ENCODE measurements around the gene HSD17B8. TPM values are rescaled to one million over a fixed set of nuclear protein-coding genes. Genes with fewer than 3 reads are reported as not detected.
A peak's percentile ranks its signal among the peaks of the same experiment; 100 is the strongest.

The HSD17B8 gene
- total RNA-seq, 1 donor from 2014 or later: 9.7 TPM

GRCh38 chr6:33248932-33249731 is 44.7 kb downstream of the HSD17B8 start:
- peak; percentile 99 for DNase-seq

- peak; percentile 50 for DNase-seq
Observed at GRCh38 chr6:33249732-33250630, 45.5 kb downstream of the HSD17B8 start.

DNA sequence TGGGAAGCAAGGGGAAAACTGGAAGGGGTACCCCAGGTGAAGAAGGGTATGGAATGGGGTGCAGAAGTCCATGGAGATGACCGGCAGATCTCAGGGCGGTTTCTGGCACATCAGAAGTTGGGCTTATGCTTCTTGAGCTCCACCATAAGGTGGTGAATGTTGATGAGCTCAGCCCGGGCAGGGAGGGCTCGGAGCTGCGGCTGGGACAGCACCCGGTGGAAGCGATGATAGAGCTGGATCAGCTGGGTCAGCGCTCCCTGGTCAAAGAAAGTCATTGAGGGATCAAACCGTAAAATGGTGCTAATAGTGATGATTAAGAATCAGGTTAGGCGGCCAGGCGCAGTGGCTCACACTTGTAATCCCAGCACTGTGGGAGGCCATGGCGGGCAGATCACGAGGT is 46.3 kb downstream of the HSD17B8 start:
- no peak for DNase-seq

- DNase-seq: no peak
Observed at GRCh38 chr6:33251395-33252012, 47.0 kb downstream of the HSD17B8 start.

DNA sequence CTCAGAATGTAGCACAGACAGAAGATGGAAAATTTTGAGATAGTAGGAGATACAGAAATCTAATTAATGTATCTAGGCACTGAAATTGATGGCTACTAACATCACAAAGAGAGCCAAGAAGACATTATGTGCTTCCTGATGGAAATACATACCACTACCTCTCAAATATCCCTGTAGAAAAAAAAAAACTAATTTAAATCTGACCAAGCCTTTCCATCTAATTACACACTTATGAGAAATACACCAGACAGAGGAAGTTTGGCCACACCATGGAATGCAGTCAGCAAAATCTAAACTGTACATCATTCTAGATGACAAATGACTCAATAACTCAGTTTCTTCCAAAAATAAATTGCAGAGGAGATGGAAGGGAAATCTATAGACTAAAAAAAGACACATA is 48.3 kb downstream of the HSD17B8 start:
- no peak for DNase-seq

- no peak for DNase-seq
Observed at GRCh38 chr6:33254591-33254990, 50.1 kb downstream of the HSD17B8 start.

Other genes starting within 250 kb of the HSD17B8 start
- gene BRD2, start 236.1 kb upstream of the HSD17B8 start, total RNA-seq: 60.2 and 86.7 TPM in 2 replicates
- not detected in 2 replicates for gene HLA-DOA, start 195.1 kb upstream of the HSD17B8 start, total RNA-seq
- gene HLA-DPA1, start 131.0 kb upstream of the HSD17B8 start, total RNA-seq: 0.34 and 17.4 TPM in 2 replicates
- 1.4 and 22.4 TPM in 2 replicates for gene HLA-DPB1, start 128.7 kb upstream of the HSD17B8 start, total RNA-seq
- gene COL11A2, start 12.2 kb upstream of the HSD17B8 start, total RNA-seq: 0.28 and 0.34 TPM in 2 replicates
- 26.6 and 27.9 TPM in 2 replicates for gene RXRB, start 4.0 kb upstream of the HSD17B8 start, total RNA-seq
- gene SLC39A7, start 3.8 kb upstream of the HSD17B8 start, total RNA-seq: 93.6 and 99.4 TPM in 2 replicates
- gene RING1, start 3.8 kb downstream of the HSD17B8 start, total RNA-seq: 22.6 and 29.0 TPM in 2 replicates
- gene VPS52, start 67.2 kb downstream of the HSD17B8 start, total RNA-seq: 33.7 and 38.5 TPM in 2 replicates
- gene RPS18, start 67.4 kb downstream of the HSD17B8 start, total RNA-seq: 1,732 and 3,722 TPM in 2 replicates
- 5.9 and 10.0 TPM in 2 replicates for gene B3GALT4, start 72.5 kb downstream of the HSD17B8 start, total RNA-seq
- gene WDR46, start 84.6 kb downstream of the HSD17B8 start, total RNA-seq: 65.9 and 75.4 TPM in 2 replicates
- 22.1 and 29.1 TPM in 2 replicates for gene PFDN6, start 84.9 kb downstream of the HSD17B8 start, total RNA-seq
- 82.4 and 88.3 TPM in 2 replicates for gene RGL2, start 94.3 kb downstream of the HSD17B8 start, total RNA-seq
- 137 and 154 TPM in 2 replicates for gene TAPBP, start 109.4 kb downstream of the HSD17B8 start, total RNA-seq
- 15.8 and 16.8 TPM in 2 replicates for gene ZBTB22, start 113.1 kb downstream of the HSD17B8 start, total RNA-seq
- gene DAXX, start 118.3 kb downstream of the HSD17B8 start, total RNA-seq: 52.1 and 57.9 TPM in 2 replicates
- gene KIFC1, start 187.2 kb downstream of the HSD17B8 start, total RNA-seq: 12.4 and 34.3 TPM in 2 replicates
- gene PHF1, start 206.4 kb downstream of the HSD17B8 start, total RNA-seq: 14.4 and 16.5 TPM in 2 replicates
- 61.3 and 61.7 TPM in 2 replicates for gene CUTA, start 213.5 kb downstream of the HSD17B8 start, total RNA-seq
- 2.4 and 2.5 TPM in 2 replicates for gene SYNGAP1, start 215.4 kb downstream of the HSD17B8 start, total RNA-seq
- 5.5 and 6.3 TPM in 2 replicates for gene ZBTB9, start 249.9 kb downstream of the HSD17B8 start, total RNA-seq